ENCODE data around the gene CADM1.

DNA sequence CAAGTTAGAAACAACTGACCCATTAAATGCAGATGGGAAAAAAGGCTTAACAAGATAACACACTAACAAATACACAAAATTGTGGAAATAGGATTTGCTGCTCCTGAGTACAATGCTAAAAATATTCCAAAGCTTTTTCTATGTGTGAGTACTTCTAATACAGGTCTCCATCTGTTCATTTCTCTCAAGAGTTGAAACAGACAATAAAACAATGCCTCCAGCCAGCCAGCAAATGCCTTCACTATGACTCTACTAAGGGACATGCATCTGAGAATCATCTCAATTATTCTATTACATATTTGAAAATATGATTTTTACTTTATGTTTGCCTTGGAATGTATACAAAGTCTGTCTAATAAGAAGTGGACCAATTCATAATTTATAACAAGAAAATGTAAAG, 119.0 kb downstream of the CADM1 start:
- TF ChIP-seq, protein P1, sequence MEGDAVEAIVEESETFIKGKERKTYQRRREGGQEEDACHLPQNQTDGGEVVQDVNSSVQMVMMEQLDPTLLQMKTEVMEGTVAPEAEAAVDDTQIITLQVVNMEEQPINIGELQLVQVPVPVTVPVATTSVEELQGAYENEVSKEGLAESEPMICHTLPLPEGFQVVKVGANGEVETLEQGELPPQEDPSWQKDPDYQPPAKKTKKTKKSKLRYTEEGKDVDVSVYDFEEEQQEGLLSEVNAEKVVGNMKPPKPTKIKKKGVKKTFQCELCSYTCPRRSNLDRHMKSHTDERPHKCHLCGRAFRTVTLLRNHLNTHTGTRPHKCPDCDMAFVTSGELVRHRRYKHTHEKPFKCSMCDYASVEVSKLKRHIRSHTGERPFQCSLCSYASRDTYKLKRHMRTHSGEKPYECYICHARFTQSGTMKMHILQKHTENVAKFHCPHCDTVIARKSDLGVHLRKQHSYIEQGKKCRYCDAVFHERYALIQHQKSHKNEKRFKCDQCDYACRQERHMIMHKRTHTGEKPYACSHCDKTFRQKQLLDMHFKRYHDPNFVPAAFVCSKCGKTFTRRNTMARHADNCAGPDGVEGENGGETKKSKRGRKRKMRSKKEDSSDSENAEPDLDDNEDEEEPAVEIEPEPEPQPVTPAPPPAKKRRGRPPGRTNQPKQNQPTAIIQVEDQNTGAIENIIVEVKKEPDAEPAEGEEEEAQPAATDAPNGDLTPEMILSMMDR (IDR thresholded peaks at IDR 0.05), result no peak
- TF ChIP-seq POLR2A (IDR thresholded peaks at IDR 0.05), result no peak
